PC-9 (cell line): Measurements from ENCODE around the gene PCED1A. TPM values are rescaled to one million over a fixed set of nuclear protein-coding genes. Genes with fewer than 3 reads are reported as not detected.

Experiments used
- BruUV-seq: library from RNA; stranded (reverse); fragments of 400-500 nt; replicated peaks from 2 replicates; lab custom pipeline; 2021; lab: Mats Ljungman, UMichigan
- CTCF ChIA-PET: fragments of 300-600 bp; sonication (Branson Sonifier 250); formaldehyde crosslinking; loops from one replicate; lab custom pipeline; 2022; ENCODE audit warnings: antibody characterized with exemption; lab: Charles Lee
- POLR2A ChIA-PET: fragments of 300-600 bp; sonication (Branson Sonifier 250); formaldehyde crosslinking; loops from one replicate; lab custom pipeline; 2022; ENCODE audit warnings: antibody characterized with exemption; ENCODE audit not compliant: unreplicated experiment; lab: Charles Lee
- DNase-seq, 2 experiments: peaks; one replicate each; pipeline versions ENCODE4 v3.0.0 to v3.0.0-alpha.2; 2015 to 2022; ENCODE audit warnings: mixed read lengths in 1 of 2
- H2AFZ ChIP-seq: fragments of 200-600 bp; sonication (generic); 2 replicates; pipeline ENCODE4 v1.8.1; 2017; ENCODE audit warnings: antibody characterized with exemption
- H3F3A ChIP-seq: fragments of 200-600 bp; sonication (generic); 2 replicates; pipeline ENCODE4 v1.8.1; 2017; ENCODE audit warnings: antibody characterized with exemption, mild to moderate bottlenecking, low read depth; ENCODE audit not compliant: insufficient read depth
- H3K27ac ChIP-seq: fragments of 200-600 bp; sonication (generic); 2 replicates; pipeline ENCODE4 v1.6.1; 2016; ENCODE audit warnings: mixed run types
- H3K27me3 ChIP-seq: fragments of 200-600 bp; sonication (generic); 2 replicates; pipeline ENCODE4 v1.6.1; 2016; ENCODE audit warnings: low read depth, mixed run types; ENCODE audit not compliant: insufficient read depth
- H3K36me3 ChIP-seq: fragments of 200-600 bp; sonication (generic); 2 replicates; pipeline ENCODE4 v1.6.1; 2016; ENCODE audit warnings: low read depth, mixed run types
- H3K4me1 ChIP-seq: fragments of 200-600 bp; sonication (generic); replicated peaks from 2 replicates; pipeline ENCODE4 v1.6.1; 2016; ENCODE audit warnings: mixed run types; ENCODE audit not compliant: insufficient read depth
- H3K4me2 ChIP-seq: fragments of 200-600 bp; sonication (generic); 2 replicates; pipeline ENCODE4 v1.6.1; 2017; ENCODE audit warnings: mixed run types
- H3K4me3 ChIP-seq: fragments of 200-600 bp; sonication (generic); 2 replicates; pipeline ENCODE4 v1.6.1; 2016; ENCODE audit warnings: mixed run types
- H3K79me2 ChIP-seq: fragments of 200-600 bp; sonication (generic); 2 replicates; pipeline ENCODE4 v1.6.1; 2017; ENCODE audit warnings: low read depth, mixed run types
- H3K9me2 ChIP-seq: fragments of 200-600 bp; sonication (generic); 2 replicates; pipeline ENCODE4 v1.8.1; 2017; ENCODE audit warnings: mild to moderate bottlenecking; ENCODE audit not compliant: insufficient read depth
- H3K9me3 ChIP-seq: fragments of 200-600 bp; sonication (generic); 2 replicates; pipeline ENCODE4 v1.8.1; 2016; ENCODE audit warnings: low read depth; ENCODE audit not compliant: insufficient read depth
- H4K20me1 ChIP-seq: fragments of 200-600 bp; sonication (generic); 2 replicates; pipeline ENCODE4 v1.8.1; 2017; ENCODE audit not compliant: insufficient read depth
- EZH2 ChIP-seq: fragments of 200-600 bp; sonication (generic); IDR thresholded peaks from 2 replicates; pipeline ENCODE4 v1.8.0; 2017; ENCODE audit warnings: antibody characterized with exemption, low read depth
- intact Hi-C: fragments of 100-400 bp; cut with micrococcal nuclease; formaldehyde crosslinking; loops from one replicate; pipeline ENCODE4 v1.10.0; 2022; ENCODE audit not compliant: unreplicated experiment
- total RNA-seq: library from RNA; stranded (reverse); gene quantifications from 2 replicates; pipeline ENCODE4 v1.2.3, GENCODE V29; 2021
- TF ChIP-seq, protein P1 (sequence below): fragments of 200-600 bp; sonication (generic); conservative IDR thresholded peaks from 2 replicates; pipeline ENCODE4 v1.6.1; 2017; ENCODE audit warnings: mixed run types, antibody characterized with exemption, mild to moderate bottlenecking, moderate library complexity

Gene PCED1A
- total RNA-seq, 1 experiment from 2014 or later = 47.9 TPM

DNA sequence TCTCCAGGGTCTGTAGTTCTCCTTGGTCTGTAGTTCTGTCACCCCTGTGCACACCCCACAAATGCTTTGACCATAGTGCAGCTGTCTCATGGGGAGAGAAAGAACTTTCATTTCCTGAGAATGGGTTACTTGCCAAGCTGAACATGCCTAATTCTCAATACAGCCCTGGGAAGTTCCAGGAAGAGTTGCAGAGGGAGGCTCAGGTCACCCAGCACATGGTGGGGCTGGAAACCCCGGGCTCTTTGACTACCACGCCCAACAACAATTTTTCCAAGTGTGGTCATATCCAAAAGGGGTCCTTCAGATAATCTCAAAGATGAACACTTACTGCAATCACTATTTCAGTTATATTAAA is 30.6 kb upstream of the PCED1A start:
- no peak overlapping the region for H3K4me3 ChIP-seq
- H3K36me3 ChIP-seq = no peaks in the 10 kb centered on the region
- no peaks in the 10 kb centered on the region for H3K9me2 ChIP-seq
- 0 out of 2 replicates have a peak, but pooled peaks cover 3% of the 10 kb centered on the region for H3F3A ChIP-seq
- H3K27ac ChIP-seq = no peak overlapping the region
- no peak for DNase-seq
- no peak overlapping the region for H3K4me2 ChIP-seq
- TF ChIP-seq, protein P1, sequence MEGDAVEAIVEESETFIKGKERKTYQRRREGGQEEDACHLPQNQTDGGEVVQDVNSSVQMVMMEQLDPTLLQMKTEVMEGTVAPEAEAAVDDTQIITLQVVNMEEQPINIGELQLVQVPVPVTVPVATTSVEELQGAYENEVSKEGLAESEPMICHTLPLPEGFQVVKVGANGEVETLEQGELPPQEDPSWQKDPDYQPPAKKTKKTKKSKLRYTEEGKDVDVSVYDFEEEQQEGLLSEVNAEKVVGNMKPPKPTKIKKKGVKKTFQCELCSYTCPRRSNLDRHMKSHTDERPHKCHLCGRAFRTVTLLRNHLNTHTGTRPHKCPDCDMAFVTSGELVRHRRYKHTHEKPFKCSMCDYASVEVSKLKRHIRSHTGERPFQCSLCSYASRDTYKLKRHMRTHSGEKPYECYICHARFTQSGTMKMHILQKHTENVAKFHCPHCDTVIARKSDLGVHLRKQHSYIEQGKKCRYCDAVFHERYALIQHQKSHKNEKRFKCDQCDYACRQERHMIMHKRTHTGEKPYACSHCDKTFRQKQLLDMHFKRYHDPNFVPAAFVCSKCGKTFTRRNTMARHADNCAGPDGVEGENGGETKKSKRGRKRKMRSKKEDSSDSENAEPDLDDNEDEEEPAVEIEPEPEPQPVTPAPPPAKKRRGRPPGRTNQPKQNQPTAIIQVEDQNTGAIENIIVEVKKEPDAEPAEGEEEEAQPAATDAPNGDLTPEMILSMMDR = no peak
- no peak for TF ChIP-seq EZH2
- peaks cover 25% of the 10 kb centered on the region for H3K79me2 ChIP-seq
- intact Hi-C loops = no loop called here
- CTCF ChIA-PET = interaction anchor here (0.7 kb wide), 1 partner anchor 15 kb away, joined by 3 read pairs; no protein-coding TSS in a partner anchor
- peaks cover 15% of the 10 kb centered on the region for H3K4me1 ChIP-seq
- BruUV-seq = no TSS peak
- H3K27me3 ChIP-seq = no peaks in the 10 kb centered on the region
- H3K9me3 ChIP-seq = no peaks in the 10 kb centered on the region
- POLR2A ChIA-PET = interaction anchor here (0.7 kb wide), 1 partner anchor 389 kb away, joined by 4 read pairs; no protein-coding TSS in a partner anchor
- H4K20me1 ChIP-seq = no peaks in the 10 kb centered on the region
- no peak overlapping the region for H2AFZ ChIP-seq

DNA sequence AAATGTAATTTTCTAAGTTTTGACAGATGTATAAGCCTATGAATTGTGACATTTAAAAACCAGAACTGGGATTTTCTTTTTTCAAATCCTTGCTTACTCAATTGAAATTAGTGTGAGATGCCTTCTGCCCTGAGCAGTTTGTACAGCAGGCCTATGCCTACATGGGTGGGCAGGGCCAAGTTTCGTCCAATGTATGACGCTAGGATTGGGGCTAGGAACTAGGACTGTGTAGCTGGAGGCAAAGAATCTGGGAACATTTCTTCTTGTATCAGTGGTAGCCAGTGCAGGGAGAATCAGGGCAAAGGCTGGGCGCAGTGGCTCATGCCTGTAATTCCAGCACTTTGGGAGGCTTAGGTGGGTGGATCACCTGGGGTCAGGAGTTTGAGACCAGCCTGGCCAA is 28.9 kb upstream of the PCED1A start:
- H4K20me1 ChIP-seq = no peaks in the 10 kb centered on the region
- intact Hi-C loops = no loop called here
- no peaks in the 10 kb centered on the region for H3K27me3 ChIP-seq
- no TSS peak for BruUV-seq
- peaks cover 7% of the 10 kb centered on the region for H3K79me2 ChIP-seq
- no peak overlapping the region for H2AFZ ChIP-seq
- H3K4me2 ChIP-seq = no peak overlapping the region
- 0 out of 2 replicates have a peak, but pooled peaks cover 3% of the 10 kb centered on the region for H3F3A ChIP-seq
- H3K9me3 ChIP-seq = no peaks in the 10 kb centered on the region
- POLR2A ChIA-PET = no interaction called here
- H3K4me1 ChIP-seq = peaks cover 10% of the 10 kb centered on the region
- H3K27ac ChIP-seq = no peak overlapping the region
- no peak overlapping the region for H3K4me3 ChIP-seq
- TF ChIP-seq, protein P1 = no peak
- no peak for TF ChIP-seq EZH2
- no peaks in the 10 kb centered on the region for H3K9me2 ChIP-seq
- DNase-seq = no peak
- CTCF ChIA-PET = no interaction called here
- H3K36me3 ChIP-seq = no peaks in the 10 kb centered on the region

DNA sequence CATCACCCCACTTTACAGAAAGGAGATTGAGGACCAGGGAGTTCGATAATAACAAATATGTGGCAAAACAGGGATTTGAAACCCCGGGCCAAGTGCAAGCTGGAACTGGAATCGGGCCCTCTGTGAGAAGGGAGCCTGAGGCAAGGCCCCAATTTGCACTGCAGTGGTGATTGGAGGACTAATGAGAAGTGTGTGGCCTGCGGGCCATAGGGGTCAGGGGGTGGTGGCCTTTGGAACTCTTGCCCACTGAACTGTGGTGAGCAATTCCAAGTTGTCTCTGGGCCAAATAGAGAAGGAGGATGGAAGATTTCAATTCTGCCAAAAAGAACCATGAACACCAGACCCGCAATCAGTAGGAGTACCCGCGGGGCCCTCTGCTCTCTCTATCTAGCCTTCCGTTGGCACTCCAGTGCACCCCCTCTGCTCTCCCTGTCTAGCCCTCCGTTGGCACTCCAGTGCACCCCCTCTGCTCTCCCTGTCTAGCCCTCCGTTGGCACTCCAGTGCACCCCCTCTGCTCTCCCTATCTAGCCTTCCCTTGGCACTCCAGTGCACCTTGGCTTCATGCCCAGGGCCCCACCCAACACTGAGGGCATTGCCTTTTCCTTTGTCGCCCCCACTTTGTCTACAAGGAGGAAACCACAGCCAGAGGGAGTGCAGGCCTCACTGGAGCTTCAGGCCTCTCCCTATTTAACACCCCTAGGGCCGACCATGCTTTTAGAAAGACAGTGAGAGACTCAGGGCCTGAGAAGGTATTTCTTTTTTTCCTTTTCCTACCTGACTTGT is 26.8 kb upstream of the PCED1A start:
- POLR2A ChIA-PET = no interaction called here

More for the DNA sequence above, 26.8 kb upstream of the PCED1A start:
- Histone ChIP-seq H3K79me2 (no peaks in the 10 kb centered on the region), H3F3A (0 out of 2 replicates have a peak, but pooled peaks cover 3% of the 10 kb centered on the region), H3K27me3 (no peaks in the 10 kb centered on the region), H3K4me2 (no peak overlapping the region), H2AFZ (no peak overlapping the region), H3K9me3 (no peaks in the 10 kb centered on the region), H3K27ac (no peak overlapping the region), H3K36me3 (no peaks in the 10 kb centered on the region), H3K4me1 (peaks cover 8% of the 10 kb centered on the region; the same call in 1 of the 2 replicates), H3K4me3 (no peak overlapping the region), H4K20me1 (no peaks in the 10 kb centered on the region), H3K9me2 (no peaks in the 10 kb centered on the region)
- intact Hi-C loops = no loop called here
- CTCF ChIA-PET = no interaction called here
- no TSS peak for BruUV-seq
- no peak for DNase-seq
- TF ChIP-seq EZH2 = no peak
- TF ChIP-seq, protein P1 = no peak
